Hepatocyte (in vitro differentiated cells): Measurements from ENCODE around the gene COQ8B.

Source experiments
- CTCF ChIP-seq: fragments of 200-600 bp; sonication (generic); IDR thresholded peaks from 2 replicates; pipeline ENCODE4 v1.5.1; 2016; ENCODE audit warnings: antibody characterized with exemption, mild to moderate bottlenecking; ENCODE audit not compliant: poor library complexity
- EZH2phosphoT487 ChIP-seq: fragments of 200-600 bp; sonication (generic); IDR thresholded peaks from one replicate; pipeline ENCODE4 v1.6.1; 2018; ENCODE audit warnings: antibody characterized with exemption, mild to moderate bottlenecking, low read depth, moderate library complexity; ENCODE audit not compliant: unreplicated experiment, severe bottlenecking

DNA sequence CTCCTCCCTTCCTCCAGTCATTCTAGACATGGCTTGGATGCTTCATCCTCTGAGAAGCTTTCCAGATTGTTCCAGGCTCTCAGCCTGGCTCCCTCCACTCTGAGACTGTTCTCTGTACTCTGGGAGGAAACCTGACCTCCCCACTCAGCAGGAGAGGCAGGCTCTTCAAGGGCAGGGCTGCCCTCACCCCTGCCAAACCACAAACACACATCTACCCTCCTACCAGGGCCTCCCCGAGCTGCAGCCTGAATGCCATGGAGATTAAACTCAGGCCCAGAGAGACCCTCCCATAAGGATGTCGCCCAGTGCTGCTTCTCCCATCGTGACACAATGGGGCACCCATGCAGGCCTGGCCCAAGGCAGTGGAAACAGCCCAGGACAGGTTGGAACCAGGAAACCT is 42.4 kb downstream of the COQ8B start:
- no peak for TF ChIP-seq CTCF
- no peak for TF ChIP-seq EZH2phosphoT487
